Esophagus squamous epithelium (tissue), 4 donors: ENCODE results near the gene ZFPM1.

ENCODE experiments used
- CTCF ChIP-seq, 6 experiments: fragments of 450-650 bp in 4 of 6; fragments of 200-600 bp in 2 of 6; sonication (generic) in 2 of 6; IDR thresholded peaks; one replicate each; pipeline ENCODE4 v1.5.1; 2016 to 2019; ENCODE audit warnings: antibody characterized with exemption in 6 of 6, mild to moderate bottlenecking in 4 of 6, moderate library complexity in 4 of 6
- POLR2A ChIP-seq, 4 donors: fragments of 450-650 bp; IDR thresholded peaks; one replicate each; pipeline ENCODE4 v1.6.1; 2017; ENCODE audit warnings: antibody characterized with exemption in 4 of 4, mild to moderate bottlenecking in 4 of 4, moderate library complexity in 3 of 4

- TF ChIP-seq CTCF (IDR thresholded peaks at IDR 0.05): peak in 4 of 6 experiments; percentile 26 to 43 (median 35)
- TF ChIP-seq POLR2A (IDR thresholded peaks at IDR 0.05): no peak
Measured at GRCh38 chr16:88558457-88559442, 105.7 kb downstream of the ZFPM1 start.
